ENCODE measurements around the gene DCAF17. TPM values are rescaled to one million over a fixed set of nuclear protein-coding genes. Genes with fewer than 3 reads are reported as not detected.
A peak's percentile ranks its signal among the peaks of the same experiment; 100 is the strongest.

DCAF17 gene
- total and polyA plus RNA-seq, 2 of the 13 experiments (the other 11 are each of a cell fraction or from before 2014, with no cell fraction given), result 13.7 to 30.0 TPM

GRCh38 chr2:171460537-171460936 lies 26.5 kb downstream of the DCAF17 start:
- H3K27ac ChIP-seq (ENCODE audit: extremely low read length, insufficient read depth, low read length), result no peak overlapping the region
- ATAC-seq (peak; percentile 46; the same call in 2 of the 3 replicates), FAIRE-seq (peak; percentile 50), DNase-seq (ENCODE audit: low spot score) (peak; percentile 45)
- ChIA-PET POLR2A (interaction anchor here (0.8 kb wide), 1 partner anchor 27 kb away, joined by 3 read pairs; the partner anchor contains the start of genes DCAF17 and METTL8), CTCF (ENCODE audit: low intra/inter-chr PET ratio, low total read pairs) (no interaction called here)
- H2AFZ ChIP-seq (ENCODE audit: low read length), result no peak overlapping the region
- no peaks in the 10 kb centered on the region for H3K79me2 ChIP-seq (ENCODE audit: insufficient read depth, low read length)
- WGBS (ENCODE audit: low lambda C conversion rate), result 97% methylated on average over 1 of the region's 1 CpG
- no peaks in the 10 kb centered on the region for H4K20me1 ChIP-seq (ENCODE audit: insufficient read depth, low read length)
- no peaks in the 10 kb centered on the region for H3K9me3 ChIP-seq (ENCODE audit: low read length)
- H3K9ac ChIP-seq (ENCODE audit: insufficient read depth, low read depth, low read length), result no peak overlapping the region
- intact Hi-C loops (cut with micrococcal nuclease; ENCODE audit: unreplicated experiment) (no loop called here), in situ Hi-C loops (cut with HindIII; ENCODE audit: extremely low pct_ligation_motif_present, low pct_unique_long_range_greater_than_20kb) (no loop called here)
- H3K36me3 ChIP-seq (replicated peaks in 1 of 2; ENCODE audit: control insufficient read depth in 1 of 2, insufficient read depth in 2 of 2, low read length in 2 of 2), result peaks cover 7 to 28% of the 10 kb centered on the region in 2 experiments; a peak in 4 of 5 replicates
- no TSS peak for BruUV-seq (replicated peaks)
- H3K4me2 ChIP-seq (ENCODE audit: low read depth, low read length), result no peak overlapping the region
- no peaks in the 10 kb centered on the region for H3K4me1 ChIP-seq (ENCODE audit: insufficient read depth, low read length)
- H3K4me3 ChIP-seq (replicated peaks in 1 of 3; ENCODE audit: insufficient read depth in 1 of 3, low read depth in 2 of 3, low read length in 3 of 3), result no peak overlapping the region
- no peaks in the 10 kb centered on the region for H3K27me3 ChIP-seq (ENCODE audit: control insufficient read depth in 1 of 2, insufficient read depth in 2 of 2, low read length in 2 of 2)
- 0 out of 2 replicates have a peak, but pooled peaks have one; percentile 10 for TF ChIP-seq ZNF644 (CRISPR knock-in tag; IDR thresholded peaks at IDR 0.05; ENCODE audit: low read depth)
- TF ChIP-seq CEBPB (IDR thresholded peaks at IDR 0.05; ENCODE audit: borderline replicate concordance, low read depth, low read length), result peak; percentile 80; the same call in 1 of the 2 replicates
- no peak for TF ChIP-seq ZNF891 (CRISPR knock-in tag; IDR thresholded peaks at IDR 0.05)
- no peak for TF ChIP-seq ZNF10 (CRISPR knock-in tag; IDR thresholded peaks at IDR 0.05; ENCODE audit: borderline replicate concordance, low read depth)
- TF ChIP-seq ZMYM2 (CRISPR knock-in tag; IDR thresholded peaks at IDR 0.05), result 0 out of 2 replicates have a peak, but pooled peaks have one; percentile 67
- TF ChIP-seq NR2F6 (IDR thresholded peaks at IDR 0.05), result no peak
- 0 out of 2 replicates have a peak, but pooled peaks have one; percentile 54 for TF ChIP-seq NR2F6 (CRISPR knock-in tag; IDR thresholded peaks at IDR 0.05)
- TF ChIP-seq RARA (CRISPR knock-in tag; IDR thresholded peaks at IDR 0.05), result peak; percentile 55
- TF ChIP-seq, protein P1, sequence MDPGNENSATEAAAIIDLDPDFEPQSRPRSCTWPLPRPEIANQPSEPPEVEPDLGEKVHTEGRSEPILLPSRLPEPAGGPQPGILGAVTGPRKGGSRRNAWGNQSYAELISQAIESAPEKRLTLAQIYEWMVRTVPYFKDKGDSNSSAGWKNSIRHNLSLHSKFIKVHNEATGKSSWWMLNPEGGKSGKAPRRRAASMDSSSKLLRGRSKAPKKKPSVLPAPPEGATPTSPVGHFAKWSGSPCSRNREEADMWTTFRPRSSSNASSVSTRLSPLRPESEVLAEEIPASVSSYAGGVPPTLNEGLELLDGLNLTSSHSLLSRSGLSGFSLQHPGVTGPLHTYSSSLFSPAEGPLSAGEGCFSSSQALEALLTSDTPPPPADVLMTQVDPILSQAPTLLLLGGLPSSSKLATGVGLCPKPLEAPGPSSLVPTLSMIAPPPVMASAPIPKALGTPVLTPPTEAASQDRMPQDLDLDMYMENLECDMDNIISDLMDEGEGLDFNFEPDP (CRISPR knock-in tag; conservative IDR thresholded peaks at IDR 0.05), result no peak
- TF ChIP-seq GATAD2A (CRISPR knock-in tag; IDR thresholded peaks at IDR 0.05), result 0 out of 2 replicates have a peak, but pooled peaks have one; percentile 36
- TF ChIP-seq ASH2L (IDR thresholded peaks at IDR 0.05; ENCODE audit: insufficient read length, low read depth, low read length), result no peak
- TF ChIP-seq CEBPG (CRISPR knock-in tag; IDR thresholded peaks at IDR 0.05), result peak; percentile 73
- peak; percentile 16; the same call in 1 of the 2 replicates for TF ChIP-seq RXRB (CRISPR knock-in tag; IDR thresholded peaks at IDR 0.05; ENCODE audit: borderline replicate concordance)
- peak; percentile 76 for TF ChIP-seq HNF4A (CRISPR knock-in tag; IDR thresholded peaks at IDR 0.05)
- TF ChIP-seq ZFX (CRISPR knock-in tag; IDR thresholded peaks at IDR 0.05; ENCODE audit: low read depth), result no peak
- TF ChIP-seq NFATC3 (CRISPR knock-in tag; IDR thresholded peaks at IDR 0.05), result no peak
- TF ChIP-seq, protein P2, sequence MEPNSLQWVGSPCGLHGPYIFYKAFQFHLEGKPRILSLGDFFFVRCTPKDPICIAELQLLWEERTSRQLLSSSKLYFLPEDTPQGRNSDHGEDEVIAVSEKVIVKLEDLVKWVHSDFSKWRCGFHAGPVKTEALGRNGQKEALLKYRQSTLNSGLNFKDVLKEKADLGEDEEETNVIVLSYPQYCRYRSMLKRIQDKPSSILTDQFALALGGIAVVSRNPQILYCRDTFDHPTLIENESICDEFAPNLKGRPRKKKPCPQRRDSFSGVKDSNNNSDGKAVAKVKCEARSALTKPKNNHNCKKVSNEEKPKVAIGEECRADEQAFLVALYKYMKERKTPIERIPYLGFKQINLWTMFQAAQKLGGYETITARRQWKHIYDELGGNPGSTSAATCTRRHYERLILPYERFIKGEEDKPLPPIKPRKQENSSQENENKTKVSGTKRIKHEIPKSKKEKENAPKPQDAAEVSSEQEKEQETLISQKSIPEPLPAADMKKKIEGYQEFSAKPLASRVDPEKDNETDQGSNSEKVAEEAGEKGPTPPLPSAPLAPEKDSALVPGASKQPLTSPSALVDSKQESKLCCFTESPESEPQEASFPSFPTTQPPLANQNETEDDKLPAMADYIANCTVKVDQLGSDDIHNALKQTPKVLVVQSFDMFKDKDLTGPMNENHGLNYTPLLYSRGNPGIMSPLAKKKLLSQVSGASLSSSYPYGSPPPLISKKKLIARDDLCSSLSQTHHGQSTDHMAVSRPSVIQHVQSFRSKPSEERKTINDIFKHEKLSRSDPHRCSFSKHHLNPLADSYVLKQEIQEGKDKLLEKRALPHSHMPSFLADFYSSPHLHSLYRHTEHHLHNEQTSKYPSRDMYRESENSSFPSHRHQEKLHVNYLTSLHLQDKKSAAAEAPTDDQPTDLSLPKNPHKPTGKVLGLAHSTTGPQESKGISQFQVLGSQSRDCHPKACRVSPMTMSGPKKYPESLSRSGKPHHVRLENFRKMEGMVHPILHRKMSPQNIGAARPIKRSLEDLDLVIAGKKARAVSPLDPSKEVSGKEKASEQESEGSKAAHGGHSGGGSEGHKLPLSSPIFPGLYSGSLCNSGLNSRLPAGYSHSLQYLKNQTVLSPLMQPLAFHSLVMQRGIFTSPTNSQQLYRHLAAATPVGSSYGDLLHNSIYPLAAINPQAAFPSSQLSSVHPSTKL (CRISPR knock-in tag; IDR thresholded peaks at IDR 0.05), result peak; percentile 66
- TF ChIP-seq ZMYM4 (CRISPR knock-in tag; IDR thresholded peaks at IDR 0.05), result 0 out of 2 replicates have a peak, but pooled peaks have one; percentile 41
- no peak for TF ChIP-seq ZKSCAN8 (CRISPR knock-in tag; IDR thresholded peaks at IDR 0.05; ENCODE audit: borderline replicate concordance)
- no peak for TF ChIP-seq ZNF234 (CRISPR knock-in tag; conservative IDR thresholded peaks at IDR 0.05)
- no peak for TF ChIP-seq ZNF678 (CRISPR knock-in tag; IDR thresholded peaks at IDR 0.05)
- no peak for TF ChIP-seq ZNF580 (CRISPR knock-in tag; IDR thresholded peaks at IDR 0.05; ENCODE audit: borderline replicate concordance, low read depth)
